Choroid plexus epithelial cell (primary cell): ENCODE measurements around the gene RASGRF1.

ENCODE experiments used
- DNase-seq: peaks from one replicate; pipeline ENCODE4 v3.0.0-alpha.2; 2010; ENCODE audit warnings: low read depth
- H3K4me3 ChIP-seq: 2 replicates; pipeline ENCODE4 v1.5.1; 2011; ENCODE audit warnings: low read depth, mild to moderate bottlenecking, control low read depth, low read length, moderate library complexity
- CTCF ChIP-seq: conservative IDR thresholded peaks from 2 replicates; pipeline ENCODE4 v1.5.1; 2011; ENCODE audit warnings: low read depth, mild to moderate bottlenecking, control low read depth, inconsistent platforms, low read length, moderate library complexity

The RASGRF1 gene

GRCh38 chr15:78944669-78945407 lies 145.7 kb downstream of the RASGRF1 start, which contains the start of gene CTSH:
TSS of gene CTSH (minus strand) at chr15:78945046. CDS start at chr15:78944981, 65 bp downstream.
- TF ChIP-seq CTCF: no peak
- DNase-seq: peak; percentile 42
- H3K4me3 ChIP-seq: peak within 1 kb of the TSS; percentile 54

GRCh38 chr15:78944202-78944625 lies 146.4 kb downstream of the RASGRF1 start:
- no peak for DNase-seq
- TF ChIP-seq CTCF: no peak

GRCh38 chr15:78943692-78944091 lies 146.9 kb downstream of the RASGRF1 start:
- no peak for DNase-seq
- no peak overlapping the region for H3K4me3 ChIP-seq
- TF ChIP-seq CTCF: no peak

More at GRCh38 chr15:78944202-78944625, 146.4 kb downstream of the RASGRF1 start:
- H3K4me3 ChIP-seq: no peak overlapping the region

- no peak for TF ChIP-seq CTCF
- DNase-seq: no peak
- H3K4me3 ChIP-seq: no peak overlapping the region
Observed at GRCh38 chr15:78942741-78943140, 147.8 kb downstream of the RASGRF1 start.

GRCh38 chr15:78938658-78939488 lies 151.7 kb downstream of the RASGRF1 start:
- no peak for DNase-seq
- no peak for TF ChIP-seq CTCF
- no peak overlapping the region for H3K4me3 ChIP-seq

- TF ChIP-seq CTCF: no peak
- peak; percentile 35 for DNase-seq
- H3K4me3 ChIP-seq: no peak overlapping the region
Observed at GRCh38 chr15:78937132-78937739, 153.3 kb downstream of the RASGRF1 start.
